HG03571 (cell line): Measurements from ENCODE around the gene USPL1.
A peak's percentile ranks its signal among the peaks of the same experiment; 100 is the strongest.

Experiments used
- ATAC-seq: cut with Tn5 transposase; IDR thresholded peaks from one replicate; pipeline ENCODE4 v1.9.1; 2021; ENCODE audit not compliant: unreplicated experiment

Gene USPL1

DNA sequence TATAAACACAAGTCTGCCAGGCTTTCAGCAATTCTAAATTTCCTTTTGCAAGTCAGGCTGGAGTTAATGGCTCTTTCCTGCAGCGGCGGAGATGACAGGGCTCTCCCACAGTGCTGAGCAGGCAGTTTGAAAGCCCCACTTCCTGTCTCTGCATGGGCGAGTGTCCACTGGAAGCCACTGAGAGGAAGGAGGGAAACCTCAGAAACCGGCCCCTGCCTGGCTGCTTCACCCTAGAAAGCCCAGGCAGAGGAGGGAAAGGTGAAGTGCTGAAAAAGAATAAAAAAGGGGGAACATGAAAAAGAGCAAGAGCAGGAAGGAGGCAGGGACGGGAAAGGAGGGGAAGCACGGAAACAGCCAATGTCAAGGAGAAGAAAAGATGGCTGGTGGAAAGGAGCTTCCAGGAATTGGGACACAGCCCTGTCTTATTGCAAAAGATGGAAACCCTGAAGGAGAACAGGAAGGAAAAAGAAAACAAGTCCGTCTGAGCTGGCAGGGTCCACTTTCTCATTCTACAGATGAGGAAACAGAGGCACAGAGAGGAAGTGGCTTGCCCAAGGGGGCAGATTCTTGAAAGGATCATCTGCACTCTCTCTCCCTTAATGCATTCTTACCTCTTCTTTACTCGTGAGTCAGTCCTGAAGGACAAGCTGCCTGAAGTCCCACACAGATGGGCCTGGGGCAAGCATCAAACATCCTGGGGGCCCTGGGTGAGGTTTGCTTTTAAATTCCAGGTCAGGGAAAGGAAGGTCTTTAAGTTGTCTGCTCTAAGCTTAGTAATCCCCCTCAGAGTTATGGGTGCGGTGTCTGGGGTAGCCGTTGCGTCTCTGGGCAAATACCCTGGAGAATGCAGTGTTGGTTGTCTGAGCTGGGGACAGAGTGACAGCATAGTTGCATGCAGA, 78.8 kb downstream of the USPL1 start:
- ATAC-seq: peak; percentile 62

DNA sequence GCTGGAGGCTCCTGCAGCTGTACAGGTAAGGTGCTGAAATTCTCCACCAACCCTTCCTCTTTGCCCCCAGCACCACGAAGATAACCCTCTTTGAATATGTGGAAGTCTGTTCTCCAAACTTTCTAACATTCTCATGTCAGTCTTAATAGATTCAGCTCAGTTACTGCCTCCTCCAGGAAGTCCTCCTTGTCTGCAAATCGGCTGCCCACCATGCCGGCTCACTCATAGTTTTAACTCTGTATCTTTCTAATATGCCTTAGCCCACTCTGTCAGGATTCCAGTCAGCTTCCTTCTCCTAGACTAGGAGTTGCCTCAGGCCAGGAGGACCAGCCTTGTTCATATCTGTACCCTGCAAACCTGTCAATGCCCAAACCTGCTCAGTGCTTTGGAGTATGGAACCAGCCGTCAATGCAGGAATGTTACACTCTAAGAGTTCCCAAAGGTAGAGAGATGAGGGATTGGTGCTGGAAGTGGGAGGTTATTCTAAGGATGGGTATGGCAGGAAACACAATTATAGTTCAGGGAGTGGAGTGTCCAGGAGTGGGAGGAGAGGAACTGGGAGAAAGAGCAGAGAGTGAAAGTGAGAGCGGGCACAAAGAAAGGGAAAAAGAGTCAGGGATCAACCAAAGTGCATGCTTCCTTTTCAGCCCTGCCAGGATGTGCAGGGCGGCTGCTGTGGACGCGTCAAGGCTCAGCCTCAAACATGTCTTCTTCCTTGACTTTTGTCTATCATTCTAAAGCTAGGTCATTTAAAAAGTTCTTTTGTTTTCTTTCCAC, 79.6 kb downstream of the USPL1 start:
- ATAC-seq: no peak

- no peak for ATAC-seq
These were observed 80.3 kb downstream of the USPL1 start for GRCh38 chr13:30697996-30698401.

- no peak for ATAC-seq
These were observed 80.8 kb downstream of the USPL1 start for GRCh38 chr13:30698488-30699005.

GRCh38 chr13:30700364-30700763, 82.6 kb downstream of the USPL1 start:
- ATAC-seq: no peak

DNA sequence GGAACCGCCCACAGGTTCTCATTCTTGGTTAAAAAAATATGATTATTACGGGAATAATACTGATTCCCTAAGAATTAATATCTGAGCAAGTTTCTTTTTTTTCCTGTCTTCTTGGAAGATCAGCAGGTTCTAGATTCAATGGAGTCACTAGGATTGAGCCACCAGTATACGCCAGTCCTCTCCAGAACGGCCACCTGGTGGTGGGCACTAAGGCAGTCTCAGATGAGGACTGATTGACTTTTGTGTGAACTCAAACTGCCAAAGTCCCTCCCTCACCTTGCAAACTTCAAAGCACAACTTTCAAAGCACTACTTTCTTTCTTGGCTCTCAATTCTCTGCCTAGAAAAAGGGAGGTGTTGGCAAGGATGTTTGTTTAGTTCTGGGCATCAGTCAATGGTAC, 84.3 kb downstream of the USPL1 start:
- ATAC-seq: no peak

DNA sequence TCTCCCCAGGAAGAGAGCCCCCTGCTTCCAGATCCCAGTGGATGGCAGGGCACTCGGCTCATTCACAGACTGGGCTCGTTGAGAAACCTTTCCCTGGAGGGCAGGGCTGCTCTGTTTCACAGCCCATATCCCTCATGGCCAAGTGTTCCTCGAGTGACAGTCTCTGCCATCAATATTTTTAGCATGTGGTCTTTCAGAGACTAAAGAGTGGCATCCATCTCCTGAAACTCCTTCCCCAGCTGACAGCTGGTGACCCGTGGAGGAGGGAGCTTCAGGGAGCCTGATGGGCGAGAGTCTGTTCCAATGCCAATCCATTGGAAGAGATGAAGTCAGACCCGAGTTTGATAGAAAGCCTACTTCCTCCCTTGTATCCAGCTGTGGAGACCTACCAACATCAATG, 86.9 kb downstream of the USPL1 start:
- ATAC-seq: no peak

DNA sequence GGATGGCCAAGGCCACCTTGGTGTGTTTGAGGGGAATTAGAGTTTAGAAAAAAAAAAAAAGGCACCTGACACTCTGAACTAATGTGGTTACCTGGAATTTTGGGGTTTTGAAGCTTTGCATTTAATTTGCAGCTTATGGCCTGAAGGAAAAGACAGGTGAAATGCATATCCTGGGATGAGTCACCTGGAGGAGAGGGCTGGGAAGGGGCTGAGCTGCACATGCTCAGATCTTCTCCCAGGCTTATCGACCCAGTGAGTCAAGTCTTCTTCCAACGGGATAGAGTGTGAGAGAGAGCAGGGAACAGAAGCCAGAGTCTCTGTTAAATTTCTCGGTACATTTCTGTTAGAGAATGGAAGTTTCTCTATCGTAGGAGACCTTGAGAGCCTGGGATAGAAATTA, 88.0 kb downstream of the USPL1 start:
- ATAC-seq: no peak

DNA sequence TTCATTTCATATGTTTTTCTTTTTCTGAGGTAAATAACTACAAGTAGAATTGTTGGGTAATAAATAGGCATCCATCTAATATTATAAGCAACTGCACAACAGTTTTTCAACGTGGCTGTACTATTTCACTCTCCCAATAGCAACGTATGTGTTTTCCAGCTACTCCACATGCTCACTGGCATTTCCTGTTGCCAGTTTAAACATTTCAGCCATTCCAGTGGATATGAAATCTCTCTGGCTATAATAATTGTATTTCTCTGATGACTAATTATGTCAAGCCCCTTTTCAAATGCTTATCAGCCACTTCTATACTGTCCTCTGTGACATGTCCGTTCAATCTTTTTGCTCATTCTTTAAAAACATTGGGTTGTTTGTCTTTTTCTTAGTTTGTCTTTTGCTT, 90.8 kb downstream of the USPL1 start:
- no peak for ATAC-seq
